HuH-7.5 (cell line): ENCODE data around the gene SLC22A4.

ENCODE experiments used
- DNase-seq: peaks from one replicate; pipeline ENCODE4 v3.0.0; 2011; ENCODE audit warnings: low spot score

Gene SLC22A4

DNA sequence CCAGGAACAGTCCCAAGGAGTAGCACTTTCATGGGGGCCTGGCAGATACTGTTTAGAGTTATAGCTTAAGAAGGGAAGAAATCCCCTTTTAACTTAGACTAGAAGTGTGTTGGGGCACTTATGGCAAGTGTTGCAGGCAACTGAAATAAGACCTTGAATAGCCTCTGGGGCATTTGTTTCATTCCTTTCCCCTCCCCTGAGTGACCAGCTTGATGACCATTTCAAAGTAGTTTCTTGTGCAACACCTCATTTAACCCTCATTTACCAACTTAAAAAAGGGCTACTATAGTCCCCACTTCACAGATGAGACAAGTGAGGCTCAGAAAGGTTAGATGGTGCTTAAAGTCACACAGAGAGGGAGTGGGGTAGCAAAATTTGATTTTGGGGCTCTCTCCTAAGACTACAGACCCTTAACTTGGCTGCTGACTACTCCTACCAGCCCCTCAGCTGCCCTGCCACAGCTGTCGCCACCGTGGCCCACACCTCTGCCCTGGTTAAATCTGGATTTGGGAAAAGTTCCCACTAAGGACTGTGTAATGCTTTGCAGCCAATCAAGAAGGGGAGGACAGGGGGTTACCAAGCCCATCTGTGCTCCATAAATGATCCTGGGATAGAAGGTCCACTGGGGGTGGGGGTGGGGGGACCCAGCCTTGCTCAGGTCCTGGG is 31.2 kb upstream of the SLC22A4 start:
- DNase-seq = no peak

DNA sequence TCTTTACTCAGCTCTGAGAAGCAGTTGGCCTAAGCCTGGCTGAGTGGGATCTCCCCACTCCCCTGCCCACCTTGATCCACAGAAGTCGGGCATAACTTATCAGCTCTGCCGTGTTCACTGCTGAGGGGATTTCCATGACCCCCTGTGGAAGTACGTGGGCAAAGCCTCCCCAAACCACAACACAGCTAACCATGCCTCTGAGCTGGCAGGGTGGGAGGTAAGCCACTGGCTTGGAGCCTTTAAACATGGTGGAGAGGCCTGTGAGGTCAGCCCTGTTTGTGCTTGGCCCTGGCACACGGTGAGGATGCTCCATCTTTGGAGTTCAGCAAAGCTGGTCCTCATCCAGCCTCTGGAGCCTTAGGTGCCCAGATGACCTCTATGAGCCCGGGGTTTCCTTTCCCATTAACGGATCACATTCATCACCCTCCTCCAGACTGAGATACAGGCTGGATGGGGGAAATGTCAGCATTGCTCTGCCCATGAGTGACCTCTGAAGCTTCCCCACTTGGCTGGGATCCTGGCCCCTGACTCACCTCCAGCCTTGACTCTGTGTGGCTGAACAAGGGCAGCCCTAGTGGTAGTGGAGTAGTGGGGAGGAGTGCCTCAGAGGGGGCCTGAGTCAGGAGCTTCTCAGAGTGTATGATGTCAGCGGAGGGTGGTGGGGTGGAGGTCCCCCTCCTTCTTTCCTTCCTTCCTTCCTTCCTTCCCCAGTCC is 30.5 kb upstream of the SLC22A4 start:
- DNase-seq = no peak

DNA sequence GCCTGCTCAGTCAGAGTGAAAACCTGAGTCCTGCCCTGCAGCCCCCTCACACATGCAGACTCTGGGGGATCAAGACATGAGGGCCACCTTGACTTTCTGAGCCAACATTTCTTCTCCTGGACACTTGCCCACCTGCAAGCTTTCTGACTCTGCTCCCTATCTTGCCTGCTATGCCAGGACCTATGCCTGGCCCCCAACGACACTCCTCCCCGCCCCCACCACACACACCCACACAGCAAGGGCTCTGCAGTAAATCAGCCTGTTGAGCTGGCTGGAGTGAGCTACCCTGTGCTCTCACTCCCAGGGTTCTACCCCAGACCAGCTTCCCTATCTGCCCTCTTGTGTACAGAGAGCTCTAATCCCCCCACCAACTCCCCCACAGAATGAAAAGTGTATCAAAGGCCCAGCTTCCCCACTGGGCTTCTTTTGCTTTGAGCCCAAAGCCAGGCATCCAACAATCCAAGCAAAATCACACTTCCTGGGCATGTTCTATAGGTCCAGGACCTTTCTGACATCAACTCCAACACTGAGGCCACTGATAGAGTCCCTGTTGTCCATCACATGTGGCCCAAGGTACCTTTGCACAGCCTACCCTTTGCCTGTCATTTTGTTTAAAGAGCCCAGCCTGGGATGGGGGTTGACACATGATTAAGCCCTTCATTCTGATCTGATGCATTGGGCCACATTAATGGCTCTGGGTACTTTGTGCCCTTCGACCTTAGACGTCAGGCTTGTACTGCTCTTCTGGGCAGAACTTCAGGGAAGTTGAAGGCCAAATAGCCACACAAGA is 29.5 kb upstream of the SLC22A4 start:
- no peak for DNase-seq

DNA sequence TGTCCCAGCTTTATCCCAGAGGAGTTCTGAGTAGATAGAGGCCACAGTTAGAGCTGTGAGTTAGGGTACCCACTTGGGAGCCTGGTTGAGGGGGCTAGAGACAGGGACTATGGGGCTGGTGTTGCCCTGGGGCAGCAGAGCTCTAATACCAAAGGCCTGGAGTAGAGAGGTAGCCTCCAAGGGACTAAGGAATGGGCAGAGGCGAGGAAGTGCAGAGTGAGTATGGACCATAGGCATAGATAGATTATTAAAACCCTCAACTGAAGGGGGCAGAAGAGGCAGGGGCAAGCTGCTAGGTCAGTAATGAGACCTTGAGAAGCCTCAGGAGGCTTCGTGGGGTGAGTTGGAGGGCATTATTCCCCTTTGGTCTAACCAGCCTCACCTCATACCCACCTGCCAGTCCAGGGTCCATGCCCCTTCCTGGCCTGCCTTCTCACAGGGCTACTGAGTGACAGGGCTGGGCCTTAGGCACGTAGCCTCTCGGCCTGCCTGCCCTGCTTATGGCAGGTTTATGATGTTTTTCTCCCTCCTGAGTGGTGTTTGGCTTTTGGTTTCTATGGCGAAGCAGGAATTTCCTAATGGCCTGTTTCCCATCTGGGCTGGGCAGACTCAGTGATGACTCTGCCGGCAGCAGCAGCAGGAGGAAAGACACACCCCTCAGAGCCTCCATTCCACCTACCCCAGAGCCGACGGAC is 28.7 kb upstream of the SLC22A4 start:
- no peak for DNase-seq

DNA sequence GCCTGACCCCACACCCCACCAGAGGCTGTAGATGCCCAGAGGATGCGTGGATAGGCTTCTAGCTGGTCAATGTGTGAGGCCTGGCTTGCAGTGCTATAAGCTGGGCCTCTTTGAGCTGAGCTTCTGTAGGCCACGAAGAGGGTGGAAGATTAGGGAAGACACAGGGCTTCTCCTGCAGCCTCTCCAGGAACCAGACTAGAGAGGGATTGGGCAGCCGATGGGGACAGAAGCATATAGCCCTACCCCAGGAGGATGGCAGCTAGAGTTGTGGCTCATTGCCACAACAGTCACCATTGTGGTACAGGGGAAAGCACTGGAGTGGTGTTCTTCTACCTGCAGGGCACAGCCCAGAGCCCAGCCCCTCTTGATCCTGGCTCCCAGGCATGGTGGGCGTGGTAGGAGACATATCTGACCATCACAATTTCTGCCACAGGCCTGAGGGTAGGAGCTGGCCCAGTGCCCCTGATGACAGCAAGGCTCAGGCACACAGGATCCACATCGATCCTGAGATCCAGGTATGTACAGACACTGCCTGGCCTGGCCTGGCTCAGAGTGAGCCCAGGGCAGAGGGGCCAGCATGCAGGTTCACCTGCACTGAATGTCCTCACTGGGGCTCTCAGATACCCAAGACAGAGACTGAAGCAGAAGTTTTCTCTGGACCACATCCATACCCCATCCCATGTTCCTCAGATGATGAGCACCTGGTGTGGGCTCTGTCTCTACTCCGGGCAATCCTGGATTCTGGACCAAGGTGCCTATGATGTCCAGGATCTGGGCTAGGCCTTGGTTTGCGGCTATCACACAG is 28.0 kb upstream of the SLC22A4 start:
- DNase-seq = no peak

DNA sequence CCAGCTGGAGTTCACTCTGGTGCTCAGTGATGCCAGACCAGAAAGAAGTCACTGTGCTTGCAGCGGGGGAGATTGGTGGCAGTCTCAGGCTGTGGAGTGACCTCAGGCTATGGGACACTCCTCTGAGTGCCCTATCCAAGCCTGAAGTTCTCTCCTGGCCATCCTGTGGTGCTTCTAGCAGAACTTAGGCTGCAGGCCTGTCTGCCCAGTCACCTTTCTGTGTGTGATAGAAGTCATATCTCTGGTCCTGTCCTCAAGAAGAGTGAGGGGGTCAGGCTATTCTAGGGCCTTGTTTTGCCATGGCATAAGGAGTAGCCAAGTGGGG is 27.4 kb upstream of the SLC22A4 start:
- no peak for DNase-seq

DNA sequence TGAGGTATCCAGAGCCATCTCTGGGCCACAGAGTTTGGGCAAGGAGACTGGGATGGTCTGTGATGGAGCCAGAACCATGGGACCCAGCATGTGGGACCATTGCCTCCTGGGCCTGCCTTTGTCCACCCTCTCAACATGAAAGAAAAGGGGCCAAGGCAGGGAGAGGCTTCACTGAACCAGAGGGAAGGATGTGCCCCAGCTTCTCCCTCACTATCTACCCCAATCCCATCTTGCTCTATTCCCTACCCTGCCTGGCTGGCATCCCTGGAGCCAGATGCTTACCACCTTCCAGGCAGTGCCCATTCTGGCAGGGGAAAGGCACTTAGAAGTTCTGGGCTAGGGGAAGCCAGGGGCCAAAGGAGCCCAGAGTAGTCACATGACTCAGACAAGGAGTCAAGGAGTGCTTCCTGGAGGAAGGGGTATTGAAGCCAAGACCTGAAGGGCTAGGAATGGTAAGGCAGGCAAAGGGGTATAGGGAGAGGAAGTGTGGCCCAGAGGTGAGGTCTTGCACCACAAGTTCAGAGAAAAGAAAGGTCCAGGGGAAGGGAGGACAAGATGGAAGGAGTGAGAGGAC is 26.9 kb upstream of the SLC22A4 start:
- DNase-seq = no peak

DNA sequence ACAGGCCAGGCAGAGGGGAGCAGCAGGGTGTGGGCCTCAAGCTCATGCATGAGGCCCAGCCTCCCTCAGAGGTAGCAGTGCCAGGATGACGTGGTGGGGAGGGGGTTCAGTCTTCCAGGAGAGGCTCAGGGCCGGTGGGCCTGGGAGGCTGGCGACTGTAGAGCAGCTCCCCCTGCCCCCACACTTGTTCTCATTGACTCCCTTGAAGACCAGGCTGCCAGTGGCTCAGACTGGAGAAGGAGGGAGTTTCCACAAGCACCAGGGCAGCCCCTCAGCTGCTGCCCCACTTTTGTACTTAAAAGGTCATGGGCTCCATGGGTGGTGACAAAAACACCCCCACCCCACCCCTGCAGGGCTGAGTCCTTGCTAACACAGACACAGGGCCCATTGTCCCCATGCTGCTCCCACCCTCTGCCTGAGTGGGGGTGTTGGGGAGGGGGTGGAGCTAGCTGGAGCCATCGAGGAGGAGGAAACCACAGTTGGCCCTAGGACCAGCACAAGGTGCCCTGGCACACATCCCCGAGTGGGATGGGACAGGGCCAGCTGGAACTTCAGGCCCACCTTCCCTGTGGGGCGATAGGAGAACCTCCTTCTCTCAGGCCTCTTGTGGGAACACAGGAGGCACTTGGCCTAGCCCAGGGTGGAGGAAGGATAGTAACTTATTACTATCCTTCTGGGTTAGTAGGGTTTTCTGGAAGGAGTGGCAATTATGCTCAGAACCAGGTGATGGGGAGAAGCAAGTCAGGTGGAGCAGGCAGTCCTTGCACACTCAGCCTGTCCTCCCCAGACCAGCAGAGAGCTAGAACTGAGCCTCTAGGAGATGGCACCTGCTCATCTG is 26.0 kb upstream of the SLC22A4 start:
- no peak for DNase-seq

DNA sequence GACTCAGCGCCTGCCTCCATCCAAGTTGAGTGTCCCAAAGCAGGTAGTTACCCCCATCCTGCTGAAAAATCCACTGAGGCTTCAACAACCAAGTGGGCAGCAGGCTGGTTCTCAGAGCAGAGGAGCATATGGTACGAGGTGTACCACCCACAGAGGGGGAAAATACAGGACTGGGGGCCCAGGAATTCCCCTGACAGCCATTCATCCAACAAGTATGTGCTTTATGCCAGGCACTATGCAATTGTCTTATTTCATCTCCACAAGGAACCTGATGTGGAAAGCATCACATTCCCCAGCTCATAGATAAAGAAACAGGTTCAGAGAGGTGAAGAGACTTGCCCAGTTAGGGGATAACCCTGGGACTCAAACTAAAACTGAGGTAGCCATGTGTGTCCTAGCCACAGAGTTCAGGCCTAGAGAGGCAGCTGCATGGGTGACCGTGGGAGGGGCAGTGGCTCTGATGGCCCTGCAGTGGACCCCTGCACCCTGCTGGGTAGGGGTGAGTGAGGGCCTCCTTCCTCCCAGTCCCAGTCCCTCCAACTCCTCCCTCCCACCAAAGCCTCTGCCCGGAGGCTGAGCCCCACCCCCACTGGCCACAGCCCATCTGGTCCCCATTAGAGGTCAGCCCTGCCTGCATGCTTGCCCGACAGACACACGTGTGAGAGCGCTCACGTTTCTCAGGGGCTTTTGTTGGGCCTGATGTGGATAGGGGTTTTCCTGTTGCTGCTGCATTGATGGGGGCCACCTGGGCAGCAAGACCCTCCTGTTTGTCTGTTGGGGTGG is 25.2 kb upstream of the SLC22A4 start:
- DNase-seq = no peak

DNA sequence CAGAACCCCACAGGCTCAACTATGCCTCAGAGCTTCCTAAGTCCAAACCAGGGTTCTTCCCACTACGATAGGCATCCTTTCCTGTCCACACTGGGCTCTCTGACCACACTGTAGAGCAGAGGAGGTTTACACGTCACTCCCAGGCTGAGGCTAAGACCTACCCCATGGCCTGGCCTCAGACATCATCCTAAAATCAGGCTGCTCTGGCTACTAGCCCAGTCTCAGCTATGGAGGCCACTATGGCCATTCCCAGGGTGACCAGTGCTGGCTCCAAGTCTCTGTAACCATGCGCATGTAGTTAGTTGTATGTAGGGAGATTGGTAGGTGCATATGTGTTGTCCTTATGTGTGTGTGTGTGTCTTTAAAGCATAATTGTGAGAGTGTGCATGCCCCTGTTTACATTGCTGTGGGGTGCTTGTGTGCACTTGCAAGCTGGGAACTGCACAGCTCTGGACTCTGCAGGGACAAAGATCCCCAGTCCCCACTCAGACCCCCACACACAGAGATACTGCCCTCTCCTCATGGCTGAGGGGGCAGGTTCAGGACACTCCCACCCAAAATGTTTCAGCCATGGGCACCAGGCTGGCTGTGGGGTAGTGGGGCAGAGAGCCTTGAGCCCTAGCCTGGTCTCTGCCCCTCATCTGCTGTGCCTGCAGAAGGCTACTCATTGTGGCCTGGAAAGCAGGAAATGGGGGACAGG is 24.4 kb upstream of the SLC22A4 start:
- DNase-seq = no peak

DNA sequence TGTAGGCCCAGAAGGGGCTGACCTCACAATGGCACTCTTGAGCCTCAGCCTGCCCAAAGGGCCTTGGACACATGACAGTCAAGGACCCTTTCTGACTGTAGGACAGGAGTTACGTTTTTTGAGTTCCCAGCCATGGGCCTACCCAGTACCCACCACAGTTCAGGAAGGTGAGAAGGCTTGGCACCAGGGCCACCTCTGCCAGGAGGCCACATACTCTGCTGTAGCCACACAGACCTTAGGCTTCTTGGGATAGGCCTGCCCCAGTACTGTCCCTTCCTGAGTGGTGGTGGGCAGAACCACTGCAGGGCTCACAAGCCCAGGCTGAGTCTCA is 23.9 kb upstream of the SLC22A4 start:
- no peak for DNase-seq

DNA sequence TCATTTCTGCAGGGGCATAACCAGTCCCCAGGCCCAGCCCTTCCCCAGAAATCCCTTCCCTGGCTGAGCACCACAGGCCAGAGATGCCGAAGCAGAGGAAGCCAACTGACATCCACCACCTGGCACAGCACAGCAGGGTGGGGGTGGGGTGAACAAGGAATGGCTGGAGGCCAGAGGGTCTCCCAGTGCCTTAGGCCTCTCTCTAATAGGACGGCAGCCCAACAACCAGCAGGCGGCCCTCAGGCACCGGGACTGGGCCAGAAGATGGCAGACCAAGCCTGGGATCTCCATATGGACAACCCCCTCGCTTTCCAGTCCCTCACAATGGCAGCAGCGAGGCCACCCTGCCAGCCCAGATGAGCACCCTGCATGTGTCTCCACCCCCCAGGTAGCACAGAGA is 23.5 kb upstream of the SLC22A4 start:
- DNase-seq = no peak

DNA sequence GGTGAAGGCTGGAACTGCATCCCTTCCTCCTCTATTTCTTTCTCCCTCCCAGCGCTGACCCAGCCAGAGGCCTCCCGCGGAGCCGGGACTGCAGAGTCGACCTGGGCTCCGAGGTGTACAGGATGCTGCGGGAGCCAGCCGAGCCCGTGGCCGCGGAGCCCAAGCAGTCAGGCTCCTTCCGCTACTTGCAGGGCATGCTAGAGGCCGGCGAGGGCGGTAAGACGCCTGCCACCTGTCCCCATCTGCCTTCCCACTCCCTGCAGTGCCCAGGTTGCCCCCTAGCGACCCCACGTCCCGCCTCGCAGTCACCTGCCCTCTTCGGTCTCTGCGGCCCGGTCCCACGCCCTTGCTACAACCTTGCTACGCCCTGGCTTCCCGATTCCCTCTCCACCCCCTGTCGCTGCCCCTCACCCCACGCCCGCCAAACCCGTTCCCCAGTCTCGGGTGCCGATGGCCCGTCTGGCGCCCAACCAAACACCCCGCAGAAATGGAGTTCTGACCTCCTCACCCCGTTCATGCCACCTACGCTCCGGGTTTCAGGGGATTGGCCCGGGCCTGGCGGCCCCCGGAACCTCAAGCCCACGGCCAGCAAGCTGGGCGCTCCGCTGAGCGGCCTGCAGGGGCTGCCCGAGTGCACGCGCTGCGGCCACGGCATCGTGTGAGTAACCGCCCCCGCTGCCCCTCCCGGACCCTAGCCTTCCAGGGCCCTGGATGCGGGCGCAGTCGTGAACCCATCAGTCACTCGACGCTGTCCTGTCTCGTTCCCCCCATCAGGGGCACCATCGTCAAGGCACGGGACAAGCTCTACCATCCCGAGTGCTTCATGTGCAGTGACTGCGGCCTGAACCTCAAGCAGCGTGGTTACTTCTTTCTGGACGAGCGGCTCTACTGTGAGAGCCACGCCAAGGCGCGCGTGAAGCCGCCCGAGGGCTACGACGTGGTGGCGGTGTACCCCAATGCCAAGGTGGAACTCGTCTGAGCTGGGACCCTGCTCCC is 22.6 kb upstream of the SLC22A4 start:
- DNase-seq = no peak

DNA sequence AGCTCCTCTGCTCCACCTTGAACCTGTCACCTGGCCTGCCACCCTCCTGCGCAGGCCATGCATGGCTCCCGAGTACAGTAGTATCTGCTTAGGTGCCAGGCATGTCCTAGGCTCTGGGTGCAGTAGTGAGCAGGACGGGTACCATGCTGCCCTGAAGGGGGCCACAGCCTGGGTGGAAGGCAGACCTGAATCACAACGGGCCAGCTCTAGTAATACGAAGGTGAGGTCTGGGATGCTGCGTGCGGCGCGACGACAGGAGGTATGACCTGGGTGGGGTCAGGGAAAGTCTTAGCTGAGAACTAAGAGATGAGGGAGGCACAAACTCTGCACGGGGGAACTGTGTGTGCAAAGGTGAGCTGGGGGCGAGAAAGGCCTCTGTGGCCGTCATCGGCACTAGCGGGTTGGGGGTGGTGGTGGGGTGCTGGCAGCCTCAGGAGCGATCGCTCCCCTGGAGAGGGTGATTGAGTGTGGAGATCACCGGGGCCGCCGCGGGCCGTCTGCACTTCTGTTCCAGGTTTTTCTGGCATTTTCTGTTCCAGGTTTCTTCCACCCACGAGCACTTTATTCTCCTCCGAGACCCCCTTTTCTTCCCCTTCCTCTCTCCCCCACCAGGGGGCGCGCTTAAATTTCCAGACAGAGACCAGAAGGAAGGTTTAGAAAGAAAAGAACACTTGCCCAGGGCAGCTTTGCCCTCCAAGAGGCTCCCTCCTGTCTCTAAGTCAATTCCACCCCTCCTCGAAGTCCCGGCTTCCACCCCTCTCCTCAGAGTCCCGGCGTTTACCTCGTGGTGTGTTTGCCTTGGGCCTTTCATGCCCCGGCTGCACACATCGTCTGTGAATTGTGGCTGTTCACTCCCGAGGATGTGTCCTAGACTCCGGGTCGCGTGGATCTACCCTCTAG is 21.6 kb upstream of the SLC22A4 start:
- DNase-seq = peak; percentile 76

DNA sequence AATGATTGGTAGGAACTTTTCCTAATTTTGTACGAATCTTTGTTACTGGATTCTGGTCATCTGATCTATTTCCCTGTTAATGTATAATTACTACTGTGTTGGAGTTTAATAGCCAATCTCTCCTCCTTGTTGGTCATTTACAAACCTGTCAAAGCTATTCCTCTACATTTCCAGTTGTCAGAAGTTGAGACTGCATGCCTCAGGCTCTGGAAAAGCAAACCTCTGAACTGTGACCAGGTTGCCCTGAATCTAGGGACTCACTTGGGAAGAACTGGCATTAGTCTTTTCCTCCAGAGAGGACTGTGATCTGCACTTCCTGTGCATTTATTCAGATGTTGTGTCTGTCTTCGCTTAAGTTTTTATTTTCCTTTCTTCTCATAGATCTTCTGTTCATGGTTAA is 20.6 kb upstream of the SLC22A4 start:
- no peak for DNase-seq

DNA sequence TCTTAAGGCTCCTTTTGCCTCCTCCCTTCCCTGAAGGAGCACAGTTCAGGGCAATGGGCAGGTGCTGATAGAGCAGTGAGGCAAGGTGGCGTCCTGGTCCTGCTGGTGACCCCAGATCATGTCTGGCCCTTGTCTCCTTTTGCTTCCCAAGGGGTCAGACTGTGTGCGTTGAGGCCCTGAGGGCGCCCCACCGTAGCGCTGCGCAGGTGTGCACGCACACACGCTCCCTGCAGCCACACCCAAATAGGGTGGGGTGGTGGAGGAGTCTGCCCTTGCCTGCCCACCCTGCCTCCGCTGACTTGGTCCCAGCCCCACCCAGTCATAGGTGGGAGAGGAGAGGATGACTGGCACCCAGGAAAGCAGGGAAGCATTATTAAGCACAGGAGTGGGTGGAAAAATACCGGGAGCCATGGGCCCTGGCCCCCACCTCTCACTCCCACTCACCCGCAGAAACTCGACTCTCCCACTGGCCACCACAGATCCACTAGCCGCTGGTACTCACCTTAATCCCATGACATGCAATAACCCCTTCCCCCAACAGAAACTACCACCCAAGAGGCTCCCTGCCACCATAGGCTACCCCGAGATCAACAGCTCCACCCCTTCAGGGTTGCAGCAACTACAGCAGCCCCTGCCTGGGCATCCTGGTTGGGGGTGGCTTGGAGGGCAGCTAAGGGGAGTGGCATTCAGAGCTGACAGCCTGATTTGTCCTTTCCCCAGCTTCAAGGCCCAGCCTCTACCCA is 20.0 kb upstream of the SLC22A4 start:
- DNase-seq = no peak
